HepG2 (cell line): ENCODE results near the gene NXPH4. TPM values are rescaled to one million over a fixed set of nuclear protein-coding genes. Genes with fewer than 3 reads are reported as not detected.

Experiments
- ATAC-seq: fragments of 200-7000 bp; cut with Tn5 transposase; 3 replicates; pipeline ENCODE4 v1.9.1; 2020; ENCODE audit warnings: mild to moderate bottlenecking, moderate library complexity
- BruUV-seq: library from RNA; stranded (reverse); fragments of 400-500 nt; replicated peaks from 2 replicates; lab custom pipeline; 2021; lab: Mats Ljungman, UMichigan
- CTCF ChIA-PET: fragments of 300-600 bp; formaldehyde crosslinking; extraction: SDS; loops from one replicate; lab custom pipeline; 2021; ENCODE audit warnings: low total read pairs, inconsistent platforms, low intra/inter-chr PET ratio; lab: Yijun Ruan, JAX
- POLR2A ChIA-PET: fragments of 350-600 bp; sonication (Branson Sonifier 250); formaldehyde crosslinking; loops from one replicate; lab custom pipeline; 2020; ENCODE audit warnings: antibody characterized with exemption, inconsistent platforms; lab: Yijun Ruan, JAX
- DNase-seq: peaks from one replicate; pipeline ENCODE4 v3.0.0-alpha.2; 2015; ENCODE audit warnings: low spot score
- FAIRE-seq: peaks from 3 replicates; lab custom pipeline; 2011; peaks lifted over from hg19 to GRCh38; lab: Jason Lieb, UNC
- H2AFZ ChIP-seq: one replicate; pipeline ENCODE4 v1.6.1; 2011; ENCODE audit warnings: low read length, inconsistent platforms
- H3K27ac ChIP-seq: fragments of 300-600 bp; 3 replicates; pipeline ENCODE4 v1.8.0; 2011; ENCODE audit warnings: mixed run types, mild to moderate bottlenecking, mixed read lengths, low read length, inconsistent platforms; ENCODE audit not compliant: insufficient read depth; ENCODE audit errors: extremely low read length
- H3K27me3 ChIP-seq, 2 experiments: fragments of 200-600 bp in 1 of 2; 2 replicates in 1 of 2; 3 replicates in 1 of 2; pipeline versions ENCODE4 v1.6.0 to v1.8.0; 2011; ENCODE audit warnings: low read length in 2 of 2, mild to moderate bottlenecking in 2 of 2, moderate library complexity in 2 of 2, inconsistent platforms in 1 of 2; ENCODE audit not compliant: insufficient read depth in 2 of 2, control insufficient read depth in 1 of 2
- H3K36me3 ChIP-seq, 2 experiments: fragments of 200-600 bp in 1 of 2; replicated peaks in 1 of 2; 2 replicates in 1 of 2; 3 replicates in 1 of 2; pipeline versions ENCODE4 v1.5.1 to v1.8.0; 2011; ENCODE audit warnings: low read length in 2 of 2, inconsistent platforms in 1 of 2; ENCODE audit not compliant: insufficient read depth in 2 of 2, control insufficient read depth in 1 of 2
- H3K4me1 ChIP-seq: 2 replicates; pipeline ENCODE4 v1.5.1; 2012; ENCODE audit warnings: low read length, inconsistent platforms; ENCODE audit not compliant: insufficient read depth
- H3K4me2 ChIP-seq: 2 replicates; pipeline ENCODE4 v1.6.0; 2011; ENCODE audit warnings: low read depth, low read length, inconsistent platforms
- H3K4me3 ChIP-seq, 3 experiments: fragments of 200-600 bp in 1 of 3; sonication (generic), shearing (Covaris generic) in 1 of 3; replicated peaks in 1 of 3; 2 replicates each; pipeline ENCODE4 v1.5.1; 2011 to 2016; ENCODE audit warnings: low read length in 3 of 3, inconsistent platforms in 2 of 3, low read depth in 2 of 3, mild to moderate bottlenecking in 2 of 3, control low read depth in 1 of 3, mixed read lengths in 1 of 3; ENCODE audit not compliant: insufficient read depth in 1 of 3
- H3K79me2 ChIP-seq: one replicate; pipeline ENCODE4 v1.6.1; 2011; ENCODE audit warnings: low read length, inconsistent platforms; ENCODE audit not compliant: insufficient read depth
- H3K9ac ChIP-seq: 2 replicates; pipeline ENCODE4 v1.6.0; 2011; ENCODE audit warnings: mild to moderate bottlenecking, low read depth, low read length, inconsistent platforms; ENCODE audit not compliant: insufficient read depth
- H3K9me3 ChIP-seq: 2 replicates; pipeline ENCODE4 v1.5.1; 2012; ENCODE audit warnings: mild to moderate bottlenecking, low read length
- H4K20me1 ChIP-seq: 2 replicates; pipeline ENCODE4 v1.6.0; 2011; ENCODE audit warnings: inconsistent platforms, mild to moderate bottlenecking, low read length, moderate library complexity; ENCODE audit not compliant: insufficient read depth
- CBFB ChIP-seq: sonication (generic); formaldehyde crosslinking; IDR thresholded peaks from 2 replicates; pipeline ENCODE4 v1.4.0; 2020; ENCODE audit warnings: missing genetic modification reagents
- GATAD2A ChIP-seq: IDR thresholded peaks from 2 replicates; pipeline ENCODE4 v1.6.1; 2016
- HNRNPLL ChIP-seq: fragments of 200-400 bp; formaldehyde crosslinking; IDR thresholded peaks from 2 replicates; pipeline ENCODE4 v1.6.1; 2017; ENCODE audit warnings: mild to moderate bottlenecking, low read depth, low read length; ENCODE audit not compliant: poor library complexity, severe bottlenecking
- ISX ChIP-seq: sonication (generic); formaldehyde crosslinking; conservative IDR thresholded peaks from 2 replicates; pipeline ENCODE4 v1.5.0; 2020; ENCODE audit warnings: missing genetic modification reagents
- SNAPC2 ChIP-seq: sonication (generic); formaldehyde crosslinking; IDR thresholded peaks from 2 replicates; pipeline ENCODE4 v1.8.1; 2022; ENCODE audit warnings: mild to moderate bottlenecking, missing genetic modification reagents
- SOX5 ChIP-seq: IDR thresholded peaks from 2 replicates; pipeline ENCODE4 v1.6.1; 2016; ENCODE audit warnings: borderline replicate concordance
- TERF1 ChIP-seq: sonication (generic); formaldehyde crosslinking; IDR thresholded peaks from 2 replicates; pipeline ENCODE4 v1.8.0; 2022; ENCODE audit warnings: mild to moderate bottlenecking, missing genetic modification reagents, moderate library complexity
- TOE1 ChIP-seq: sonication (generic); formaldehyde crosslinking; IDR thresholded peaks from 2 replicates; pipeline ENCODE4 v1.4.0; 2020; ENCODE audit warnings: mild to moderate bottlenecking, missing genetic modification reagents
- ZSCAN9 ChIP-seq: IDR thresholded peaks from 2 replicates; pipeline ENCODE4 v1.6.1; 2016; ENCODE audit warnings: borderline replicate concordance
- WGBS: methylation state at CpG from one replicate; pipeline ENCODE4 v1.1.6; 2017; ENCODE audit warnings: low lambda C conversion rate; 5-methylcytosine and 5-hydroxymethylcytosine counted together
- in situ Hi-C: cut with HindIII; loops from 2 replicates; pipeline ENCODE4 v1.10.0; 2017; ENCODE audit warnings: low pct_unique_long_range_greater_than_20kb; ENCODE audit not compliant: extremely low pct_ligation_motif_present
- intact Hi-C: fragments of 100-400 bp; cut with micrococcal nuclease; formaldehyde crosslinking; loops from one replicate; pipeline ENCODE4 v1.10.0; 2022; ENCODE audit not compliant: unreplicated experiment
- polyA plus RNA-seq, 8 experiments: library from polyadenylated mRNA; depleted of rRNA in 3 of 8; stranded (reverse) in 7 of 8; unstranded in 1 of 8; fragments of >200 nt; fragmentation: Illumina TruSeq in 4 of 8; extraction: Trizol in 4 of 8; gene quantifications; 2 replicates each; pipeline versions ENCODE4 v1.2.1 to v1.2.3, GENCODE V29; 2011 to 2016; ENCODE audit warnings: low read depth in 4 of 8, missing spikeins in 1 of 8, mixed read lengths in 1 of 8; ENCODE audit not compliant: insufficient read depth in 1 of 8
- total RNA-seq, 5 experiments: library from RNA; depleted of rRNA; stranded (reverse); fragments of >200 nt; fragmentation: Illumina TruSeq; extraction: Trizol; gene quantifications; 2 replicates each; pipeline ENCODE4 v1.2.3, GENCODE V29; 2016; ENCODE audit warnings: low read depth in 1 of 5
- TF ChIP-seq, protein P1 (sequence below): sonication (generic); formaldehyde crosslinking; IDR thresholded peaks from 2 replicates; pipeline ENCODE4 v1.4.0; 2020; ENCODE audit warnings: mild to moderate bottlenecking, missing genetic modification reagents
- TF ChIP-seq, protein P2 (sequence below): sonication (generic); formaldehyde crosslinking; IDR thresholded peaks from 2 replicates; pipeline ENCODE4 v1.4.0; 2020; ENCODE audit warnings: missing genetic modification reagents
- TF ChIP-seq, protein P3 (sequence below): sonication (generic); formaldehyde crosslinking; IDR thresholded peaks from 2 replicates; pipeline ENCODE4 v1.4.0; 2020; ENCODE audit warnings: missing genetic modification reagents

Gene NXPH4
- total and polyA plus RNA-seq, 2 of the 13 experiments (the other 11 are each of a cell fraction or from before 2014, with no cell fraction given), result 0.13 TPM; not detected in 1

- Histone ChIP-seq H3K79me2 (no peaks in the 10 kb centered on the region), H3K9ac (no peak overlapping the region), H3K4me1 (no peaks in the 10 kb centered on the region), H3K36me3 (peaks cover 79 to 98% of the 10 kb centered on the region in 2 experiments), H3K4me2 (no peak overlapping the region), H3K4me3 (no peak overlapping the region), H2AFZ (no peak overlapping the region), H3K27ac (no peak overlapping the region), H4K20me1 (no peaks in the 10 kb centered on the region), H3K27me3 (no peaks in the 10 kb centered on the region; a peak in 1 of 5 replicates), H3K9me3 (no peaks in the 10 kb centered on the region)
- WGBS, result 100% methylated on average over 2 of the region's 6 CpGs
- in situ Hi-C loops (no loop called here), intact Hi-C loops (no loop called here)
- POLR2A ChIA-PET, result interaction anchor here (1.3 kb wide), 1 partner anchor 23 kb away, joined by 3 read pairs; no protein-coding TSS in a partner anchor
- DNase-seq (no peak), ATAC-seq (no peak), FAIRE-seq (no peak)
- CTCF ChIA-PET, result no interaction called here
- no peak for TF ChIP-seq TERF1 (CRISPR knock-in tag)
- no TSS peak for BruUV-seq
Measured at GRCh38 chr12:57190037-57190436, 26.6 kb upstream of the NXPH4 start.

DNA sequence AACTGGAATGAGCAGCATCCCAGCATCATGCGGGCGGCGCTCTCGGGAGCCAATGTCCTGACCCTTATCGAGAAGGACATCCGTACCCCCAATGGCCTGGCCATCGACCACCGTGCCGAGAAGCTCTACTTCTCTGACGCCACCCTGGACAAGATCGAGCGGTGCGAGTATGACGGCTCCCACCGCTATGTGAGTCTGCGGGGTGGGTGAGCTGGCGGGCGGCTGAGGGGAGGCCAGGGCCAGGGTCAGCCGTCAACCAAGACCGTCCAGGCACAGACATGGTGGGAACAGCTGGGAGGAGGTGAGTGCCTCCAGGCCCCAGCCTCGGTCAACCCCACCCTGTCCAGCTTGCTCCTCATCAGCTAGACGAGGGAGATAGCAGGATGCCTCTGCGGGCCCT is 25.8 kb upstream of the NXPH4 start:
- Histone ChIP-seq H3K27me3 (no peaks in the 10 kb centered on the region; a peak in 1 of 5 replicates), H3K36me3 (peaks cover 79 to 98% of the 10 kb centered on the region in 2 experiments), H3K9me3 (no peaks in the 10 kb centered on the region), H3K4me1 (no peaks in the 10 kb centered on the region), H3K79me2 (no peaks in the 10 kb centered on the region), H3K4me2 (no peak overlapping the region), H3K27ac (no peak overlapping the region), H2AFZ (no peak overlapping the region), H4K20me1 (no peaks in the 10 kb centered on the region), H3K4me3 (no peak overlapping the region), H3K9ac (no peak overlapping the region)
- POLR2A ChIA-PET, result interaction anchor here (1.1 kb wide), 1 partner anchor 63 kb away, joined by 3 read pairs; no protein-coding TSS in a partner anchor
- 97% methylated on average over 19 of the region's 23 CpGs for WGBS
- no TSS peak for BruUV-seq
- FAIRE-seq (no peak), ATAC-seq (no peak), DNase-seq (no peak)
- in situ Hi-C loops (no loop called here), intact Hi-C loops (no loop called here)
- CTCF ChIA-PET, result no interaction called here
- no peak for TF ChIP-seq GATAD2A (CRISPR knock-in tag)
- peak; percentile 2 for TF ChIP-seq HNRNPLL
- TF ChIP-seq TOE1 (CRISPR knock-in tag), result no peak
- TF ChIP-seq, protein P1, sequence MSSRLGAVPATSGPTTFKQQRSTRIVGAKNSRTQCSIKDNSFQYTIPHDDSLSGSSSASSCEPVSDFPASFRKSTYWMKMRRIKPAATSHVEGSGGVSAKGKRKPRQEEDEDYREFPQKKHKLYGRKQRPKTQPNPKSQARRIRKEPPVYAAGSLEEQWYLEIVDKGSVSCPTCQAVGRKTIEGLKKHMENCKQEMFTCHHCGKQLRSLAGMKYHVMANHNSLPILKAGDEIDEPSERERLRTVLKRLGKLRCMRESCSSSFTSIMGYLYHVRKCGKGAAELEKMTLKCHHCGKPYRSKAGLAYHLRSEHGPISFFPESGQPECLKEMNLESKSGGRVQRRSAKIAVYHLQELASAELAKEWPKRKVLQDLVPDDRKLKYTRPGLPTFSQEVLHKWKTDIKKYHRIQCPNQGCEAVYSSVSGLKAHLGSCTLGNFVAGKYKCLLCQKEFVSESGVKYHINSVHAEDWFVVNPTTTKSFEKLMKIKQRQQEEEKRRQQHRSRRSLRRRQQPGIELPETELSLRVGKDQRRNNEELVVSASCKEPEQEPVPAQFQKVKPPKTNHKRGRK, result no peak
- TF ChIP-seq ISX (CRISPR knock-in tag), result no peak
- TF ChIP-seq, protein P2, sequence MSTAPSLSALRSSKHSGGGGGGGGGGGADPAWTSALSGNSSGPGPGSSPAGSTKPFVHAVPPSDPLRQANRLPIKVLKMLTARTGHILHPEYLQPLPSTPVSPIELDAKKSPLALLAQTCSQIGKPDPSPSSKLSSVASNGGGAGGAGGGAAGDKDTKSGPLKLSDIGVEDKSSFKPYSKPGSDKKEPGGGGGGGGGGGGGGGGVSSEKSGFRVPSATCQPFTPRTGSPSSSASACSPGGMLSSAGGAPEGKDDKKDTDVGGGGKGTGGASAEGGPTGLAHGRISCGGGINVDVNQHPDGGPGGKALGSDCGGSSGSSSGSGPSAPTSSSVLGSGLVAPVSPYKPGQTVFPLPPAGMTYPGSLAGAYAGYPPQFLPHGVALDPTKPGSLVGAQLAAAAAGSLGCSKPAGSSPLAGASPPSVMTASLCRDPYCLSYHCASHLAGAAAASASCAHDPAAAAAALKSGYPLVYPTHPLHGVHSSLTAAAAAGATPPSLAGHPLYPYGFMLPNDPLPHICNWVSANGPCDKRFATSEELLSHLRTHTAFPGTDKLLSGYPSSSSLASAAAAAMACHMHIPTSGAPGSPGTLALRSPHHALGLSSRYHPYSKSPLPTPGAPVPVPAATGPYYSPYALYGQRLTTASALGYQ (CRISPR knock-in tag), result no peak
- TF ChIP-seq, protein P3, sequence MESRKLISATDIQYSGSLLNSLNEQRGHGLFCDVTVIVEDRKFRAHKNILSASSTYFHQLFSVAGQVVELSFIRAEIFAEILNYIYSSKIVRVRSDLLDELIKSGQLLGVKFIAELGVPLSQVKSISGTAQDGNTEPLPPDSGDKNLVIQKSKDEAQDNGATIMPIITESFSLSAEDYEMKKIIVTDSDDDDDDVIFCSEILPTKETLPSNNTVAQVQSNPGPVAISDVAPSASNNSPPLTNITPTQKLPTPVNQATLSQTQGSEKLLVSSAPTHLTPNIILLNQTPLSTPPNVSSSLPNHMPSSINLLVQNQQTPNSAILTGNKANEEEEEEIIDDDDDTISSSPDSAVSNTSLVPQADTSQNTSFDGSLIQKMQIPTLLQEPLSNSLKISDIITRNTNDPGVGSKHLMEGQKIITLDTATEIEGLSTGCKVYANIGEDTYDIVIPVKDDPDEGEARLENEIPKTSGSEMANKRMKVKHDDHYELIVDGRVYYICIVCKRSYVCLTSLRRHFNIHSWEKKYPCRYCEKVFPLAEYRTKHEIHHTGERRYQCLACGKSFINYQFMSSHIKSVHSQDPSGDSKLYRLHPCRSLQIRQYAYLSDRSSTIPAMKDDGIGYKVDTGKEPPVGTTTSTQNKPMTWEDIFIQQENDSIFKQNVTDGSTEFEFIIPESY, result 0 out of 2 replicates have a peak, but pooled peaks have one; percentile 8
- no peak for TF ChIP-seq ZSCAN9
- TF ChIP-seq SOX5 (CRISPR knock-in tag), result no peak
- TF ChIP-seq SNAPC2 (CRISPR knock-in tag), result no peak
- TF ChIP-seq CBFB (CRISPR knock-in tag), result no peak
